ENCODE results near the gene CDH24. TPM values are rescaled to one million over a fixed set of nuclear protein-coding genes. Genes with fewer than 3 reads are reported as not detected.

CDH24 gene
- total and polyA plus RNA-seq, 2 donors (not counting 3 experiments of a cell fraction or from before 2014, with no cell fraction given), result 21.7 to 52.9 TPM

DNA sequence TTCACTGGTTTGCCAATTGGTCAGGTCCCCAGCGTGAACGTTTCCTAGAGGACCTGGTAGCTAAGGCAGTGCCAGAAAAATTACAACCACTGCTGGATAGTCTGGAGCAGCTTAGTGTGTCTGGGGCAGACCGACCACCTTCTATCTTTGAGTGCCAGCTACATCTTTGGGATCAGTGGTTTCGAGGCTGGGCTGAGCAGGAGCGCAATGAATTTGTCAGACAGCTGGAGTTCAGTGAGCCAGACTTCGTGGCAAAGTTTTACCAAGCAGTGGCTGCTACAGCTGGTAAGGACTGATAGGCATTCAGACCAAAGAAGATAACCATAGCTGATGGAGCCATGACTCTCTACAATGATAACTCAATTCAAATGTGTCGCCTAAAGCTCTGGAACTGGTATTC is 40.5 kb upstream of the CDH24 start:
- no peak overlapping the region for H3K4me2 ChIP-seq (ENCODE audit: insufficient read depth, low read length)
- no peak overlapping the region for H3K4me3 ChIP-seq (replicated peaks in 1 of 3; ENCODE audit: insufficient read depth in 1 of 3, low read depth in 1 of 3, low read length in 3 of 3)

More for the DNA sequence above, 40.5 kb upstream of the CDH24 start:
- dilution Hi-C loops (cut with MboI; ENCODE audit: extremely low pct_ligation_motif_present, low sequenced_read_pairs) (no loop called here), intact Hi-C loops (cut with micrococcal nuclease) (no loop called here)
- ChIA-PET CTCF (interaction anchor here (0.5 to 5.1 kb wide), 5 partner anchors 12 to 103 kb away, joined by 3 to 83 read pairs (median 6); no protein-coding TSS in a partner anchor), POLR2A (no interaction called here)
- Histone ChIP-seq H3K36me3 (ENCODE audit: control insufficient read depth in 2 of 2, extremely low read depth in 1 of 2, insufficient read depth in 2 of 2, low read length in 2 of 2) (peaks cover 5 to 14% of the 10 kb centered on the region in 2 experiments), H3K27me3 (ENCODE audit: control insufficient read depth in 2 of 2, insufficient read depth in 2 of 2, low read length in 2 of 2) (no peaks in the 10 kb centered on the region), H3K9me1 (replicated peaks; ENCODE audit: control insufficient read depth, extremely low read depth, insufficient read depth, low read length) (no peaks in the 10 kb centered on the region), H2AFZ (ENCODE audit: low read depth, low read length) (no peak overlapping the region), H3K9ac (replicated peaks; ENCODE audit: extremely low read depth, insufficient read depth, low read length) (no peak overlapping the region), H3K27ac (ENCODE audit: insufficient read depth, low read depth, low read length) (no peak overlapping the region), H3K4me1 (ENCODE audit: control insufficient read depth, extremely low read depth, insufficient read depth, low read length) (peaks cover 21% of the 10 kb centered on the region), H4K20me1 (replicated peaks; ENCODE audit: control insufficient read depth, extremely low read depth, insufficient read depth, low read length) (peaks cover 2% of the 10 kb centered on the region), H3K9me3 (replicated peaks; ENCODE audit: control insufficient read depth, insufficient read depth, low read length) (no peaks in the 10 kb centered on the region), H3K79me2 (ENCODE audit: control insufficient read depth, insufficient read depth, low read length) (peaks cover 49% of the 10 kb centered on the region)
- TF ChIP-seq, protein P1, sequence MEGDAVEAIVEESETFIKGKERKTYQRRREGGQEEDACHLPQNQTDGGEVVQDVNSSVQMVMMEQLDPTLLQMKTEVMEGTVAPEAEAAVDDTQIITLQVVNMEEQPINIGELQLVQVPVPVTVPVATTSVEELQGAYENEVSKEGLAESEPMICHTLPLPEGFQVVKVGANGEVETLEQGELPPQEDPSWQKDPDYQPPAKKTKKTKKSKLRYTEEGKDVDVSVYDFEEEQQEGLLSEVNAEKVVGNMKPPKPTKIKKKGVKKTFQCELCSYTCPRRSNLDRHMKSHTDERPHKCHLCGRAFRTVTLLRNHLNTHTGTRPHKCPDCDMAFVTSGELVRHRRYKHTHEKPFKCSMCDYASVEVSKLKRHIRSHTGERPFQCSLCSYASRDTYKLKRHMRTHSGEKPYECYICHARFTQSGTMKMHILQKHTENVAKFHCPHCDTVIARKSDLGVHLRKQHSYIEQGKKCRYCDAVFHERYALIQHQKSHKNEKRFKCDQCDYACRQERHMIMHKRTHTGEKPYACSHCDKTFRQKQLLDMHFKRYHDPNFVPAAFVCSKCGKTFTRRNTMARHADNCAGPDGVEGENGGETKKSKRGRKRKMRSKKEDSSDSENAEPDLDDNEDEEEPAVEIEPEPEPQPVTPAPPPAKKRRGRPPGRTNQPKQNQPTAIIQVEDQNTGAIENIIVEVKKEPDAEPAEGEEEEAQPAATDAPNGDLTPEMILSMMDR (IDR thresholded peaks at IDR 0.05; ENCODE audit: extremely low read depth in 1 of 2, insufficient read depth in 1 of 2, low read depth in 1 of 2, low read length in 2 of 2), result no peak
- FAIRE-seq (no peak), DNase-seq (ENCODE audit: low read depth, low spot score) (no peak)
- no TSS peak for BruUV-seq (replicated peaks)
